GM19452 (cell line): Measurements from ENCODE around the gene SAP30BP.

Experiments used
- ATAC-seq: cut with Tn5 transposase; IDR thresholded peaks from one replicate; pipeline ENCODE4 v1.9.1; 2021; ENCODE audit not compliant: unreplicated experiment

The SAP30BP gene

DNA sequence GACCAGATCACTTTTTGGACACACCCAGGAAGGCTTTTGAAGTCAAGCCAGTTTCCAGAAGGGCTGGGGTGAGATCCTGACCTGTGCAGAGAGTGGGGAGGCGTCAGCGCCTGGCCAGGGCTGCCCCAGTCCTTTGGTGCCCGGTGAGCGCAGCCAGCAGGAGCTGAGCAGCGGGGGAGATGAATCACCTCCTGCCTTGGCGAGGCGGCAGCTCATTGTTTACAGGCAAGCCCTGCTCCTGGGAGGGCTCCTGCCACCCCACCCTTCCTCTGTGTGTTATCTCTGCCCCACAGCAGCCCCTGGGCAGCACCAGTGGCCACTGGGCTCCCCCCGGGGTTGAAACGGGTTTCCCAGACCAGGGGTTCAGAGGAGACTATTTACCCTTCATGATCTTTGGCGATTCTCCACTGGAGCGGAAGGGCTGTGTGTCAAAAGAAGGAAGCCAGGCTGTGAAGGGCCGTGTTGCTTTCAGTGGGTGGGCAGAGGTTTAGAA is 40.0 kb downstream of the SAP30BP start:
- no peak for ATAC-seq

DNA sequence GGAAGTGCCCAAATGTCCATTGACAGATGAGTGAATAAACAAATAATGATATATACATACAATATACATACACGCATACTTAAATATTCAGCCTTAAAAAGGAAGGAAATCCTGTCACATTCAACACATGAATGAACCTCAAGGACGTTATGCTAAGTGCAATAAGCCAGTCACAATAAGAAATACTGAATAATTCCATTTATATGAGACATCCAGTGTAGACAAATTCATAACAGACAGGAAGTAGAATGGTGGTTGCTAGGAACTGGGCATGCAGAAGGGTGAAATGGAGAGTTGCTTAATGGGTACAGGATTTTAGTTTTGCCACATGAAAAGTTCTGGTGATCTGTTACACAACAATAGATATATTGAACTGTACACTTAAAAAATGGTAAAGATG is 45.3 kb downstream of the SAP30BP start:
- no peak for ATAC-seq

DNA sequence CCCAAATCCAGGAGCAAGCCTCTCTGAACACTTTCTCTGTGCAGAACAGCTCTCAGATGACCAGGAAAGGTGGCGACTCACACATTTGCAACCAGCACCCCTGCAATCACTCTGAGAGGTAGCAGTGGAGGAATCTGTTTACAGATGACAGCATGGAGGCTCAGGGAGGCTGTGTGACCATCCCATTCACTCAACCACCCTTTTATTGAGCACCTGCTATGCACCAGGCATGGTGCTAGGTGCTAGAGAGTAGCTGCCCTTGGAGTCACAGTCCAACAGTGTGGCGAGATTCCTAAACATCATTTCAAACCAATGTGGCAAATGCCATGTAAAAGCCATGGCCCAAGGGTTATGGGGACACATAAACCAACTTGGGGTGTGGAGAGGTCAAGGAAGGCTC is 52.6 kb downstream of the SAP30BP start:
- no peak for ATAC-seq

GRCh38 chr17:75720656-75721462 is 53.7 kb downstream of the SAP30BP start, which contains the start of gene ITGB4:
TSS of gene ITGB4 (plus strand) at chr17:75721459. CDS start at chr17:75724704, 3,245 bp downstream.
- ATAC-seq: no peak

- no peak for ATAC-seq
Observed at GRCh38 chr17:75721463-75722011, 54.4 kb downstream of the SAP30BP start.

GRCh38 chr17:75722076-75722475 is 54.9 kb downstream of the SAP30BP start:
- ATAC-seq: no peak

GRCh38 chr17:75722542-75723095 is 55.5 kb downstream of the SAP30BP start:
- no peak for ATAC-seq

GRCh38 chr17:75723171-75723930 is 56.2 kb downstream of the SAP30BP start:
- no peak for ATAC-seq

DNA sequence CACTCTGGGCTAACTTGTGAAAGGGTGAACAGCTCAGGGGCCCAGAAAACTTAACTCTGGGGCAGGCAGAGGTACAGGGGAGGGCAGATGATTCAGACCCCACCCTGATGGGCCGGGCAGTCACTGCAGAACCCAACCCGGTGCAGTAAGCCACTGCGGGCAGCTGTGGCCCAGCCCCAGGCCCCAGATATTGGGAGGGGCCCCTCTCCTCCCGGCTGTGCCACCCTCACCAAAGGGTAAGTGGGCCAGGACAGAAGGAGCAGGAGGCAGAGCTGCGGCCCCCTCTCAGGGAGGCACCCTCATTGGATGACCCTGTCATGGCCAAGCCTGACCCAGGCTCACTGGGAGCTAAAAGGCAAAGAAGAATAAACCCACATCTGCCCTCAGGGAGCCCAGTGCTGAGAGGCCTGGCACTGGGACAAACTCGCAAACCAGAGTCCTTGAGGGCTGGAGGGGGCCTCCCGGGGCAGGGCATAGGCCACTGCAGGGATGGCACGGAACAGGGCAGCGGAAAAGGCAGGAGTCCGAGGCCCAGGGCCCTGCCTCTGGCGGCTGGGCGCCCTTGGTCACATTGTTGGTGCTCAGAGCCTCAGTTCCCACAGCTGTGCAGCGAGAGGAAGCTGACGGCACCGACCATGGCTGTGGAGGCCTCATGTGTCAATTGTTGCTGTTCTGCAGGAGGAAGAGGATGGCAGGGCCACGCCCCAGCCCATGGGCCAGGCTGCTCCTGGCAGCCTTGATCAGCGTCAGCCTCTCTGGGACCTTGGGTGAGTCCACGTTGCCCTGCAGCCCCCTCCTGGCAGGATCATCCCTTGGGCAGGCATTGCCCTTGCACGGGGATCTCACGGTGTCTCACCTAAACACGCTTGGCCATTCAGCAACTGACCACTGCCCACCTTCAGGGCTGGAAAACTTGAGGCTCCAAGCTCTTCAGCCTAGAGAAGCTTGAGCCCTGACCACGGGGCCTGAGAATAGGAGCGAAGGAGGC is 57.2 kb downstream of the SAP30BP start:
- no peak for ATAC-seq

- ATAC-seq: no peak
Observed at GRCh38 chr17:75725504-75725903, 58.4 kb downstream of the SAP30BP start.

DNA sequence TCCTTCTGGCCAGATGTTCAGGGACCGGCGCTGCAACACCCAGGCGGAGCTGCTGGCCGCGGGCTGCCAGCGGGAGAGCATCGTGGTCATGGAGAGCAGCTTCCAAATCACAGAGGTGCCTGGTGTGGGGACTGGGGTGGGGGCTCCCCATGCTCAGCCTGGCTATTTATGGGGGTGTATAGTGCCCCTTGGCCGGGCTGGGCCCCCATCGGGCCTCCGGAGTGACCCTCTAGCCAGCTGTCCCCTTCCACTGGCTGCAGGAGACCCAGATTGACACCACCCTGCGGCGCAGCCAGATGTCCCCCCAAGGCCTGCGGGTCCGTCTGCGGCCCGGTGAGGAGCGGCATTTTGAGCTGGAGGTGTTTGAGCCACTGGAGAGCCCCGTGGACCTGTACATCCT is 60.3 kb downstream of the SAP30BP start:
- ATAC-seq: no peak

DNA sequence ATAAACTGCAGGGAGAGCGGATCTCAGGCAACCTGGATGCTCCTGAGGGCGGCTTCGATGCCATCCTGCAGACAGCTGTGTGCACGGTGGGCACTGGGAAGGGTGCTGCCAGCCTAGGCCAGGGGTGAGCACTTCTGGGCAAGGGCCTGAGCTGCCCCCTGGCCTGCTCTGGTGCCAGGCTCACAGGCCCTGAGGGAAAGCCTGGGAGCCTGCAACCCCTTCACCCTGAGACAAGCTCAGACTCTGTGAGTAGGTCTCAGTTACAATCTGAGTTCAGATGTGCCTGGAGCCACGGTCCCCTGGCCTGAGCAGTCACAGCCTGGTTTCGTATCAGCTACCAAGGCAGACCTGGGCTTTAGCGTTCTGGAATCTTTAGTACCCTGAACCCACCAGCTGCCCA is 62.2 kb downstream of the SAP30BP start:
- no peak for ATAC-seq

DNA sequence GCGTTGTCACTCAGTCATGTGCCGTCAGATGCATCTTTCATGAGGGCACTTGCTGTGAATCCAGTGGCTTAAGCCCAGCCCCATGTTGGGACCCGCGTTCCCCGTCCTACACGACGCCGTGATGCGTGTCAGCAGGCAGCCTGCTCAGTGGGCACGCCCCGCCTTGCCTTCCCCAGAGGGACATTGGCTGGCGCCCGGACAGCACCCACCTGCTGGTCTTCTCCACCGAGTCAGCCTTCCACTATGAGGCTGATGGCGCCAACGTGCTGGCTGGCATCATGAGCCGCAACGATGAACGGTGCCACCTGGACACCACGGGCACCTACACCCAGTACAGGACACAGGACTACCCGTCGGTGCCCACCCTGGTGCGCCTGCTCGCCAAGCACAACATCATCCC is 62.9 kb downstream of the SAP30BP start:
- ATAC-seq: no peak

DNA sequence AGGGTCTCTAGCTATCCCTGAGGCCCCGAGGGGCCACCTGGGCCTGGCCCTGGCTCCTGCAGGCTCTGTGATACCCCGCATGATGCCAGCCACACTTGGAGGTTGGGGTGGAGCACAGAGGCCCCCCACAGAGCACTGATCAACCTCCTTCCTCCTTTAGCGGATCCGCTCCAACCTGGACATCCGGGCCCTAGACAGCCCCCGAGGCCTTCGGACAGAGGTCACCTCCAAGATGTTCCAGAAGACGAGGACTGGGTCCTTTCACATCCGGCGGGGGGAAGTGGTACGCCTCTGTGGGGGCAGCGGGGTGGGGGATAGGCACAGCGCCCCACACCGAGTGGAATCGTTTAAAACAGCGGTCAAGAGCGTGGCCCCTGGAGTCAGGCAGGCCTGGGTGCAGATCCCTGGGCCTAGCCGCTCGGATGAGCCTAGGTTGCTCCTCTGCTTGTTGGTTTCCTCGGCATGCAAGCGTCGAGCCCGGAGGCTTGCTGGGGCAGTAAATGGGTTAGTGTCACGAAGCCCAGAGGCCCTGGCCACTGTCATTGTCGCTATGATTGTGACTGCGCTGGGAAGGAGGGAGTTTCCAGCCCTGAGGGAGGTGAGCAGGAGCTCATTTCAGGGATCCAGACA is 64.1 kb downstream of the SAP30BP start:
- ATAC-seq: no peak

- no peak for ATAC-seq
Observed at GRCh38 chr17:75731716-75732498, 64.8 kb downstream of the SAP30BP start.

DNA sequence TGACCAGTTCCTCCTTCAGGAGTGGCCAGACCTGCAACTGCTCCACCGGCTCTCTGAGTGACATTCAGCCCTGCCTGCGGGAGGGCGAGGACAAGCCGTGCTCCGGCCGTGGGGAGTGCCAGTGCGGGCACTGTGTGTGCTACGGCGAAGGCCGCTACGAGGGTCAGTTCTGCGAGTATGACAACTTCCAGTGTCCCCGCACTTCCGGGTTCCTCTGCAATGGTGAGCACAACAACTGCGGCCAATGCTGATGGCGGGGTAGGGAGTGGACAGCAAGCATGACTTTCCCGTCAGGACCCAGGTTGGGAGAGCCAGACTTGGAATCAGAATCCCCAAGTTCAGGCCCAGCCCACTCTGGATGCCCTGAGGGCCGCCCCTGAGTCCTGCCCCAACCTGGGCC is 66.3 kb downstream of the SAP30BP start:
- no peak for ATAC-seq

- ATAC-seq: no peak
Observed at GRCh38 chr17:75734674-75735294, 67.6 kb downstream of the SAP30BP start.

- ATAC-seq: no peak
Observed at GRCh38 chr17:75736173-75736835, 69.2 kb downstream of the SAP30BP start.
